ENCODE measurements around the gene SLC18A3. TPM values are rescaled to one million over a fixed set of nuclear protein-coding genes. Genes with fewer than 3 reads are reported as not detected.
A peak's percentile ranks its signal among the peaks of the same experiment; 100 is the strongest.

The SLC18A3 gene
- total and polyA plus RNA-seq, 12 donors: not detected

- H3K9me3 ChIP-seq: no peaks in the 10 kb centered on the region
- TF ChIP-seq CTCF (IDR thresholded peaks at IDR 0.05): no peak
- 43 to 52% methylated on average over 2 of the region's 2 CpGs for WGBS, 2 donors
- ATAC-seq (no peak), DNase-seq (no peak)
- H3K27ac ChIP-seq: no peak overlapping the region
- peaks cover 0 to 10% (median 0%) of the 10 kb centered on the region in 7 donors for H3K27me3 ChIP-seq
- intact Hi-C loops (cut with DNase I): no loop called here
- H3K4me3 ChIP-seq: no peak overlapping the region
- H3K4me1 ChIP-seq: no peaks in the 10 kb centered on the region
- H3K36me3 ChIP-seq: no peaks in the 10 kb centered on the region
Measured at GRCh38 chr10:49579621-49580020, 30.5 kb upstream of the SLC18A3 start.

- ATAC-seq: no peak
- no peaks in the 10 kb centered on the region for H3K4me1 ChIP-seq
Measured at GRCh38 chr10:49585387-49585786, 24.7 kb upstream of the SLC18A3 start.

GRCh38 chr10:49587981-49588380, 22.1 kb upstream of the SLC18A3 start:
- no peak for DNase-seq
- 72 to 78% methylated on average over 4 of the region's 4 CpGs for WGBS, 2 donors
- Histone ChIP-seq H3K4me1 (no peaks in the 10 kb centered on the region), H3K9me3 (peaks cover 0 to 6% (median 0%) of the 10 kb centered on the region in 11 donors), H3K27me3 (peaks cover 0 to 22% (median 0%) of the 10 kb centered on the region in 7 donors), H3K4me3 (no peak overlapping the region), H3K27ac (no peak overlapping the region), H3K36me3 (no peaks in the 10 kb centered on the region)
- no peak for ATAC-seq
- TF ChIP-seq CTCF (IDR thresholded peaks at IDR 0.05): no peak
- intact Hi-C loops (cut with DNase I): no loop called here

More at GRCh38 chr10:49585387-49585786, 24.7 kb upstream of the SLC18A3 start:
- H3K27me3 ChIP-seq: peaks cover 0 to 10% (median 0%) of the 10 kb centered on the region in 7 donors
- no peaks in the 10 kb centered on the region for H3K36me3 ChIP-seq
- peaks cover 0 to 6% (median 0%) of the 10 kb centered on the region in 11 donors for H3K9me3 ChIP-seq
- H3K27ac ChIP-seq: no peak overlapping the region
- no peak for DNase-seq
- intact Hi-C loops (cut with DNase I): no loop called here
- no peak overlapping the region for H3K4me3 ChIP-seq
- TF ChIP-seq CTCF (IDR thresholded peaks at IDR 0.05): no peak

- peak; percentile 32 to 47 for DNase-seq
- Histone ChIP-seq H3K27me3 (peaks cover 0 to 29% (median 8%) of the 10 kb centered on the region in 7 donors), H3K9me3 (peaks cover 0 to 6% (median 0%) of the 10 kb centered on the region in 11 donors), H3K27ac (no peak overlapping the region), H3K4me3 (no peak overlapping the region), H3K4me1 (no peaks in the 10 kb centered on the region), H3K36me3 (no peaks in the 10 kb centered on the region)
- WGBS, 2 donors: 38 to 39% methylated on average over 9 of the region's 9 CpGs
- ATAC-seq: peak in 7 of 8 donors; percentile 52 to 75 (median 61)
- TF ChIP-seq CTCF (IDR thresholded peaks at IDR 0.05): peak; percentile 71 to 96 (median 86)
- intact Hi-C loops (cut with DNase I): loop anchor here in 5 of 10 donors (2.0 to 10.0 kb wide), 3 partner anchors 629 to 632 kb away; no protein-coding TSS in a partner anchor
Measured at GRCh38 chr10:49592726-49593563, 17.2 kb upstream of the SLC18A3 start.
